Neural crest cell (in vitro differentiated cells): ENCODE results near the gene RPUSD3. TPM values are rescaled to one million over a fixed set of nuclear protein-coding genes. Genes with fewer than 3 reads are reported as not detected.

Experiments used
- DNase-seq: peaks from one replicate; pipeline ENCODE4 v3.0.0; 2021; ENCODE audit warnings: low read depth, mixed read lengths, low spot score
- H3K27ac Mint-ChIP-seq: one replicate; pipeline ENCODE4 v1.8.0; 2021; ENCODE audit warnings: mild to moderate bottlenecking, mixed read lengths; ENCODE audit not compliant: unreplicated experiment
- H3K27me3 Mint-ChIP-seq: 2 replicates; pipeline ENCODE4 v1.8.0; 2021; ENCODE audit warnings: low read depth, mild to moderate bottlenecking, mixed read lengths
- H3K36me3 Mint-ChIP-seq: 2 replicates; pipeline ENCODE4 v1.8.0; 2021; ENCODE audit warnings: low read depth, mild to moderate bottlenecking, mixed read lengths
- H3K4me1 Mint-ChIP-seq: 2 replicates; pipeline ENCODE4 v1.8.0; 2021; ENCODE audit warnings: mixed read lengths
- H3K4me3 Mint-ChIP-seq: one replicate; pipeline ENCODE4 v1.8.0; 2021; ENCODE audit warnings: mild to moderate bottlenecking, mixed read lengths
- H3K9me3 Mint-ChIP-seq: 2 replicates; pipeline ENCODE4 v1.8.0; 2021; ENCODE audit warnings: mixed read lengths
- total RNA-seq: library from RNA; stranded (reverse); gene quantifications from 2 replicates; pipeline ENCODE4 v1.2.1, GENCODE V29; 2021
- TF ChIP-seq, protein P1 (sequence below): fragments of 200-600 bp; sonication (generic); conservative IDR thresholded peaks from 2 replicates; pipeline ENCODE4 v1.5.0; 2021; ENCODE audit warnings: antibody characterized with exemption, mild to moderate bottlenecking

The RPUSD3 gene
- total RNA-seq, 1 donor from 2014 or later: 58.0 TPM

DNA sequence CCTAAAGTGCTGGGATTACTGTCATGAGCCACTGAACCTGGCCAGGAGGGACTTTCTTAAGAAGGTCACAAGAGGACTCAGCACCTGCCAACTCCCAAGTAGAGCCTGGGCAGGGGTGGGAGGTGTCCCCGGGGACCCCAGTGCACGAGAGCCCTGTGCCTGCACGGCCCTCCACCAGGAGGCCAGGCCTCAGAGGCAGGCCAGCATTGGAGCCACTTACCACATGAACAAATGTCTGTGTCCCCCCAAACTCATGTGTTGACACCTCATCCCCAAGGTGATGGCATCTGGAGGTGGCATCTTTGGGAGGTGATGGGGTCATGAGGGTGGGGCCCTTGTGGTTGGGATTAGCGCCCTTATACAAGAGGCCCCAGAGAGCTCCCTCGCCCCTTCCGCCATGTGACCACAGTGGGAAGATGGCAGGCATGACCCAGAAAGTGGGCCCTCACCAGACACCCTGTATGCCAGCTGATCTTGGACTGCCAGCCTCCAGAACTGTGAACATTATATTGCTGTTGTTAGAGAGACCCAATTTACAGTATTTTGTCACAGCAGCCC, 3.2 kb upstream of the RPUSD3 start:
- DNase-seq: no peak
- peaks cover 37% of the 10 kb centered on the region for H3K4me1 Mint-ChIP-seq
- H3K27ac Mint-ChIP-seq: no peak overlapping the region
- H3K27me3 Mint-ChIP-seq: no peaks in the 10 kb centered on the region
- H3K36me3 Mint-ChIP-seq: peaks cover 5% of the 10 kb centered on the region
- H3K9me3 Mint-ChIP-seq: no peaks in the 10 kb centered on the region
- TF ChIP-seq, protein P1, sequence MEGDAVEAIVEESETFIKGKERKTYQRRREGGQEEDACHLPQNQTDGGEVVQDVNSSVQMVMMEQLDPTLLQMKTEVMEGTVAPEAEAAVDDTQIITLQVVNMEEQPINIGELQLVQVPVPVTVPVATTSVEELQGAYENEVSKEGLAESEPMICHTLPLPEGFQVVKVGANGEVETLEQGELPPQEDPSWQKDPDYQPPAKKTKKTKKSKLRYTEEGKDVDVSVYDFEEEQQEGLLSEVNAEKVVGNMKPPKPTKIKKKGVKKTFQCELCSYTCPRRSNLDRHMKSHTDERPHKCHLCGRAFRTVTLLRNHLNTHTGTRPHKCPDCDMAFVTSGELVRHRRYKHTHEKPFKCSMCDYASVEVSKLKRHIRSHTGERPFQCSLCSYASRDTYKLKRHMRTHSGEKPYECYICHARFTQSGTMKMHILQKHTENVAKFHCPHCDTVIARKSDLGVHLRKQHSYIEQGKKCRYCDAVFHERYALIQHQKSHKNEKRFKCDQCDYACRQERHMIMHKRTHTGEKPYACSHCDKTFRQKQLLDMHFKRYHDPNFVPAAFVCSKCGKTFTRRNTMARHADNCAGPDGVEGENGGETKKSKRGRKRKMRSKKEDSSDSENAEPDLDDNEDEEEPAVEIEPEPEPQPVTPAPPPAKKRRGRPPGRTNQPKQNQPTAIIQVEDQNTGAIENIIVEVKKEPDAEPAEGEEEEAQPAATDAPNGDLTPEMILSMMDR: no peak
- no peak overlapping the region for H3K4me3 Mint-ChIP-seq

DNA sequence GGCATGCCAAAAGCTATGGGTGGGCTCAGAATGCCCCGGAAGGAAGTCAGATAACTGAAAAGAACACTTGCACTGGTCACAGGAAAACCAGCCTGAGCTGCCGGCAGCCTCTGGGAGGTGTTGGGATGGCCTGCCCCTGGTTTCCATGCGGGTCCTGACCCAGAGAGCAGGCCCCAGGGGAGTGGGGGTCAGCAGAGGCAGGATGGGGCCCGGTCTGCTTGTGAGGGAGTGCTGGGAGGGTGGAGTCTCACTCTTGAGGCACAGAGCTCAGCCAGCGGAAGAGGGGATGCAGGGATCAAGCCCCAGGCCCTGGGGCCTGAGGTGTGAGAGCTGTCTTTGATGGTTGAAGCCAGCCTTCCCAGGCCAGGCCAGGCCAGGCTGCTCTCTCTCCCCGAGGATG, 2.4 kb upstream of the RPUSD3 start:
- Mint-ChIP-seq H3K27ac (no peak overlapping the region), H3K4me3 (peak overlapping the region; percentile 57), H3K4me1 (peaks cover 32% of the 10 kb centered on the region), H3K9me3 (no peaks in the 10 kb centered on the region), H3K36me3 (peaks cover 6% of the 10 kb centered on the region), H3K27me3 (no peaks in the 10 kb centered on the region)
- DNase-seq: peak; percentile 20
- TF ChIP-seq, protein P1: no peak

DNA sequence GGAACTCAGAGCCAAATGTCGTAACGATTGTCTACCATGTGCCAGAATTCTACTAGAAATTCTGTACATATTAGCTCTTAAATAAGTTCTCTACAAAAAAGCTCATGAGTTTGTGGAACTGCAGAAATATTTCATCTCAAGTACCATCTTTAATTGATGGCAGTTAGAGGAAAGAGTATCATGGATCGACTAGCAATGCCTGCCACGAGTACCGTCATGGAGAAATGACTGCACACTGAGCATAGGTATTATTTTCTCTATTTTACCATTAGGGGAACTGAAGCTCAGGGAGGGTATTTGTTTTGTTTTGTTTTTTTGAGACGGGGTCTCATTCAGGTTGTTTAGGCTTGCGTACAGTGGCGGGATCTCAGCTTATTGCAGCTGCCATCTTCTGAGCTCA, 2.8 kb downstream of the RPUSD3 start:
- H3K4me1 Mint-ChIP-seq: peaks cover 21% of the 10 kb centered on the region
- H3K27me3 Mint-ChIP-seq: no peaks in the 10 kb centered on the region
- TF ChIP-seq, protein P1: no peak
- H3K36me3 Mint-ChIP-seq: peaks cover 8% of the 10 kb centered on the region
- peak overlapping the region; percentile 54 for H3K4me3 Mint-ChIP-seq
- no peaks in the 10 kb centered on the region for H3K9me3 Mint-ChIP-seq
- DNase-seq: no peak
- H3K27ac Mint-ChIP-seq: no peak overlapping the region

DNA sequence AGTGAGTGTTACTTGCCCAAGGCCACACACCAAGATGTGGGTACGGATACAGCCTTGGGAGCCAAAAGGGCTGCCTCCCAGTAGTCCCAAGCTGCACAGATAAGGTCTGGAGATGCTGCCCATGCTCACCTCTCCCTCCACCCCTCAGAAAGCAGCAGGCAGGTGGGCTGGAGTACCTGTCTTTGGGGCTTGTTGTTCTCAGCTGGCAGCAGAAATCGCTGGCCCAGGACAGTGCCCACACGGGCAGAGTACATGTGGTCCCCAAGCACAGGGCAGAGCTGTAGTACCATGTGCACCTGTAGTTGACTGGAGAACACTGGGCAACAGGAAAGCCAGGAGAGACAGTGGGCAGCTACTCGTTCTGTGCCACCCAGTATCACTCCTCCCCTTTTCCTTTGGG, 5.0 kb downstream of the RPUSD3 start:
- H3K27ac Mint-ChIP-seq: no peak overlapping the region

DNA sequence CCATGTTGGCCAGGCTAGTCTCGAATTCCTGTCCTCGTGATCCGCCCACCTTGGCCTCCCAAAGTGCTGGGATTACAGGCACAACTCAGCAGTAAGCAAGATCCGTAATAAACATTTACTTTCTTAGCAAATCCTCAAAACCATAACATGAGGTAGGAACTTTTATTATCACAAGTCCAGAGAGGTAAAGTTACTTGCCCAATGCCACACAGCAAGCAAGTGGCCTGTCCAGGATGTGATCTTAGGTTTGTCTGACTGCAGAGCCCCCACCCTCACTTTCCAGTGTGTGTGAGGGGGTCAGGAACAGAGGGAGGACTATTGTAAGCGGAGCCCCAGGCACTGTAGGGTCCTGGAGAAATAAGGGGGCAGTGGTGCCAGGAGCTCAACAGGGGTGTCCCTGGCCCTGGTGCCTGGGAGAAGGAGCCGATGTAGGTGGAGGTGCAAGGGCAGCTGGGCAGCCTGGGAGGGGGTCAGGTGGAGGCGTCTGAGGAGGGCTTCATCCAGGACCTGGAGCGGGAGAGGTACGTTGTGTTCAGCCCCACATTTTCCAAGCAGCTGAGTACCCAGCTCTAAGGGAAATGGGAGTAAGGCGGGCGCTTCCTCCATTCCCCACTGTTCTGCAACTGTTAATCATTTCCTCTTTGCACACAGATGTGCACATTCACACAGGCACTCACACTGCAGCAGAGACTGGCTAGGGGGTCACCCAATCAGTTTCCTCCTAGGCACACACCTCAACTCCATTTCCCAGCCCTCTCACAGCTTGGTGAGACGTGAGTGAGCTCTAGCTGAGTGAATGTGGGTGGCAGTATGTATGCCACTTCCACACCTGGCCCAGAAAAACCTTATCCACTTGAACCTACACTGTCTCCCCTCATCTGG, 5.9 kb downstream of the RPUSD3 start:
- peaks cover 8% of the 10 kb centered on the region for H3K36me3 Mint-ChIP-seq

More for the DNA sequence above, 5.0 kb downstream of the RPUSD3 start:
- DNase-seq: no peak
- H3K27me3 Mint-ChIP-seq: no peaks in the 10 kb centered on the region
- H3K9me3 Mint-ChIP-seq: no peaks in the 10 kb centered on the region
- peaks cover 17% of the 10 kb centered on the region for H3K4me1 Mint-ChIP-seq
- no peak overlapping the region for H3K4me3 Mint-ChIP-seq
- H3K36me3 Mint-ChIP-seq: peaks cover 8% of the 10 kb centered on the region
- TF ChIP-seq, protein P1: no peak

More for the DNA sequence above, 5.9 kb downstream of the RPUSD3 start:
- TF ChIP-seq, protein P1: no peak
- DNase-seq: no peak
- H3K27ac Mint-ChIP-seq: peak overlapping the region; percentile 67
- no peaks in the 10 kb centered on the region for H3K9me3 Mint-ChIP-seq
- peak overlapping the region; percentile 8 for H3K4me3 Mint-ChIP-seq
- H3K27me3 Mint-ChIP-seq: no peaks in the 10 kb centered on the region
- H3K4me1 Mint-ChIP-seq: peaks cover 9% of the 10 kb centered on the region
